PC-9 (cell line): ENCODE results near the gene GPR137.
"Not testable (repeated sequence)": the region's sequence is repeated elsewhere in the genome, so short reads cannot be mapped to it uniquely, and the experiment has no call there.

Experiments
- EZH2 ChIP-seq: fragments of 200-600 bp; sonication (generic); IDR thresholded peaks from 2 replicates; pipeline ENCODE4 v1.8.0; 2017; ENCODE audit warnings: antibody characterized with exemption, low read depth
- TF ChIP-seq, protein P1 (sequence below): fragments of 200-600 bp; sonication (generic); conservative IDR thresholded peaks from 2 replicates; pipeline ENCODE4 v1.6.1; 2017; ENCODE audit warnings: mixed run types, antibody characterized with exemption, mild to moderate bottlenecking, moderate library complexity

DNA sequence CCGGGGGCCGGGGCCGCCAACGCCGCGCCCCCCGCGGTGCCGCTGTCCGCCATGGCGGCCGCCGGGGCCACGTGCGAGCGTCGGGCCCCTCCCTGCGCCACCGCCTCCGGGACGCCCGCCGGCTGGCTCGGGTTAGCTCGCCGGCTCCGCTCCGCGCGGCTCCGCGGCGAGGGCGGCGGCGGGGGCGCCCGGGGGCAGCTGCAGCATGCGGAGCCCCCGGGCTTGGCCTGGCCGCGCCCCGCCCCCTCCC, 39.1 kb upstream of the GPR137 start:
- TF ChIP-seq, protein P1, sequence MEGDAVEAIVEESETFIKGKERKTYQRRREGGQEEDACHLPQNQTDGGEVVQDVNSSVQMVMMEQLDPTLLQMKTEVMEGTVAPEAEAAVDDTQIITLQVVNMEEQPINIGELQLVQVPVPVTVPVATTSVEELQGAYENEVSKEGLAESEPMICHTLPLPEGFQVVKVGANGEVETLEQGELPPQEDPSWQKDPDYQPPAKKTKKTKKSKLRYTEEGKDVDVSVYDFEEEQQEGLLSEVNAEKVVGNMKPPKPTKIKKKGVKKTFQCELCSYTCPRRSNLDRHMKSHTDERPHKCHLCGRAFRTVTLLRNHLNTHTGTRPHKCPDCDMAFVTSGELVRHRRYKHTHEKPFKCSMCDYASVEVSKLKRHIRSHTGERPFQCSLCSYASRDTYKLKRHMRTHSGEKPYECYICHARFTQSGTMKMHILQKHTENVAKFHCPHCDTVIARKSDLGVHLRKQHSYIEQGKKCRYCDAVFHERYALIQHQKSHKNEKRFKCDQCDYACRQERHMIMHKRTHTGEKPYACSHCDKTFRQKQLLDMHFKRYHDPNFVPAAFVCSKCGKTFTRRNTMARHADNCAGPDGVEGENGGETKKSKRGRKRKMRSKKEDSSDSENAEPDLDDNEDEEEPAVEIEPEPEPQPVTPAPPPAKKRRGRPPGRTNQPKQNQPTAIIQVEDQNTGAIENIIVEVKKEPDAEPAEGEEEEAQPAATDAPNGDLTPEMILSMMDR, result not testable (repeated sequence)
- not testable (repeated sequence) for TF ChIP-seq EZH2
